H54 (cell line): Measurements from ENCODE around the gene AMHR2.

Experiments
- DNase-seq: peaks from one replicate; pipeline ENCODE4 v3.0.0; 2011; ENCODE audit warnings: low spot score, mixed read lengths; ENCODE audit not compliant: insufficient read length
- FAIRE-seq: peaks from 3 replicates; lab custom pipeline; 2011; peaks lifted over from hg19 to GRCh38; lab: Jason Lieb, UNC
- POLR2A ChIP-seq: IDR thresholded peaks from 2 replicates; pipeline ENCODE4 v1.6.1; 2011; ENCODE audit warnings: low read depth, mild to moderate bottlenecking, low read length

AMHR2 gene

GRCh38 chr12:53452159-53453077 is 28.8 kb downstream of the AMHR2 start:
- FAIRE-seq (no peak), DNase-seq (peak; percentile 76)
- peak; percentile 23; the same call in 1 of the 2 replicates for TF ChIP-seq POLR2A

- DNase-seq: no peak
- TF ChIP-seq POLR2A: no peak
- no peak for FAIRE-seq
Measured at GRCh38 chr12:53453953-53454640, 30.4 kb downstream of the AMHR2 start.

GRCh38 chr12:53454707-53455106 is 31.1 kb downstream of the AMHR2 start:
- no peak for TF ChIP-seq POLR2A
- DNase-seq: no peak
- no peak for FAIRE-seq

GRCh38 chr12:53456654-53457366 is 33.2 kb downstream of the AMHR2 start:
- no peak for FAIRE-seq
- no peak for DNase-seq
- TF ChIP-seq POLR2A: no peak

- DNase-seq (no peak), FAIRE-seq (no peak)
- no peak for TF ChIP-seq POLR2A
Measured at GRCh38 chr12:53459097-53459496, 35.4 kb downstream of the AMHR2 start.

GRCh38 chr12:53461059-53461458 is 37.4 kb downstream of the AMHR2 start:
- no peak for TF ChIP-seq POLR2A
- FAIRE-seq: no peak

GRCh38 chr12:53461591-53461990 is 37.9 kb downstream of the AMHR2 start:
- no peak for TF ChIP-seq POLR2A
- FAIRE-seq (no peak), DNase-seq (no peak)

More at GRCh38 chr12:53461059-53461458, 37.4 kb downstream of the AMHR2 start:
- DNase-seq: no peak

GRCh38 chr12:53462935-53463334 is 39.3 kb downstream of the AMHR2 start:
- TF ChIP-seq POLR2A: no peak
- FAIRE-seq: no peak
- DNase-seq: no peak

- no peak for TF ChIP-seq POLR2A
- no peak for FAIRE-seq
Measured at GRCh38 chr12:53463802-53464560, 40.3 kb downstream of the AMHR2 start.

GRCh38 chr12:53464685-53465418 is 41.2 kb downstream of the AMHR2 start:
- FAIRE-seq (no peak), DNase-seq (no peak)
- TF ChIP-seq POLR2A: no peak

More at GRCh38 chr12:53463802-53464560, 40.3 kb downstream of the AMHR2 start:
- no peak for DNase-seq

- DNase-seq (no peak), FAIRE-seq (no peak)
- TF ChIP-seq POLR2A: no peak
Measured at GRCh38 chr12:53465679-53466078, 42.0 kb downstream of the AMHR2 start.

- FAIRE-seq: no peak
- TF ChIP-seq POLR2A: no peak
Measured at GRCh38 chr12:53466640-53467039, 43.0 kb downstream of the AMHR2 start.

More at GRCh38 chr12:53466640-53467039, 43.0 kb downstream of the AMHR2 start:
- no peak for DNase-seq
